Nephron (organoid): Measurements from ENCODE around the gene RAPGEFL1.

Experiments
- H3K27ac Mint-ChIP-seq, 3 experiments: 2 replicates each; pipeline ENCODE4 v1.8.0; 2020; ENCODE audit warnings: mixed read lengths in 3 of 3, mild to moderate bottlenecking in 2 of 3, moderate library complexity in 1 of 3
- H3K27me3 Mint-ChIP-seq: 2 replicates; pipeline ENCODE4 v1.8.0; 2021; ENCODE audit warnings: low read depth, mild to moderate bottlenecking, moderate library complexity, mixed read lengths
- H3K36me3 Mint-ChIP-seq: 2 replicates; pipeline ENCODE4 v1.8.0; 2020; ENCODE audit warnings: low read depth, mixed read lengths
- H3K4me1 Mint-ChIP-seq: 2 replicates; pipeline ENCODE4 v1.8.0; 2020; ENCODE audit warnings: mixed read lengths
- H3K4me3 Mint-ChIP-seq, 3 experiments: 2 replicates each; pipeline ENCODE4 v1.8.0; 2020; ENCODE audit warnings: mild to moderate bottlenecking in 3 of 3, mixed read lengths in 3 of 3, moderate library complexity in 2 of 3
- H3K9me3 Mint-ChIP-seq: 2 replicates; pipeline ENCODE4 v1.8.0; 2020; ENCODE audit warnings: mixed read lengths
- TF ChIP-seq, protein P1 (sequence below), 3 experiments: fragments of 200-600 bp; sonication (generic); IDR thresholded peaks; one replicate each; pipeline ENCODE4 v1.5.0; 2021; ENCODE audit warnings: antibody characterized with exemption in 3 of 3; ENCODE audit not compliant: unreplicated experiment in 3 of 3

The RAPGEFL1 gene

DNA sequence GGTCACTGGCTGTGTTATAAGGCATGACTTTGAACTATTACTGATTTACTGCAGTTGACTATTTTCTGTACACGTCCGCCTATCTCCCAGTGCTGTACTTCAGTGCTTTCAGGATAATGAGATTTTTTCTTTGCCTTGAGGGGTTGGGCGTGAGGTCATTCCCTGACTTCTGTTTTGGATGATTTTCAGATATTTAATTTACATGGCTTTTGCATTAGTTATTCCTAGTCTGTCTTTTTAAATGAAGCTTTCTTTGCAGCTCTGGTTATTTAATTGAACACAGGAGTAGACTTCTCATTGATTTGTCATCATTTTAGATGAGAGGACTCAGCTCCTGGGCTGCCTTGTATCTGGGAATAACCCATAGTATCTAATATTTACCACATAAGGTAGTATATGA is 65.5 kb downstream of the RAPGEFL1 start:
- no peaks in the 10 kb centered on the region for H3K9me3 Mint-ChIP-seq

GRCh38 chr17:40243761-40244160 is 66.5 kb downstream of the RAPGEFL1 start:
- no peak overlapping the region for H3K27ac Mint-ChIP-seq
- H3K9me3 Mint-ChIP-seq = no peaks in the 10 kb centered on the region
- H3K4me3 Mint-ChIP-seq = no peak overlapping the region

More for the DNA sequence above, 65.5 kb downstream of the RAPGEFL1 start:
- TF ChIP-seq, protein P1, sequence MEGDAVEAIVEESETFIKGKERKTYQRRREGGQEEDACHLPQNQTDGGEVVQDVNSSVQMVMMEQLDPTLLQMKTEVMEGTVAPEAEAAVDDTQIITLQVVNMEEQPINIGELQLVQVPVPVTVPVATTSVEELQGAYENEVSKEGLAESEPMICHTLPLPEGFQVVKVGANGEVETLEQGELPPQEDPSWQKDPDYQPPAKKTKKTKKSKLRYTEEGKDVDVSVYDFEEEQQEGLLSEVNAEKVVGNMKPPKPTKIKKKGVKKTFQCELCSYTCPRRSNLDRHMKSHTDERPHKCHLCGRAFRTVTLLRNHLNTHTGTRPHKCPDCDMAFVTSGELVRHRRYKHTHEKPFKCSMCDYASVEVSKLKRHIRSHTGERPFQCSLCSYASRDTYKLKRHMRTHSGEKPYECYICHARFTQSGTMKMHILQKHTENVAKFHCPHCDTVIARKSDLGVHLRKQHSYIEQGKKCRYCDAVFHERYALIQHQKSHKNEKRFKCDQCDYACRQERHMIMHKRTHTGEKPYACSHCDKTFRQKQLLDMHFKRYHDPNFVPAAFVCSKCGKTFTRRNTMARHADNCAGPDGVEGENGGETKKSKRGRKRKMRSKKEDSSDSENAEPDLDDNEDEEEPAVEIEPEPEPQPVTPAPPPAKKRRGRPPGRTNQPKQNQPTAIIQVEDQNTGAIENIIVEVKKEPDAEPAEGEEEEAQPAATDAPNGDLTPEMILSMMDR (IDR thresholded peaks at IDR 0.05; ENCODE audit: unreplicated experiment in 3 of 3) = no peak
- H3K4me3 Mint-ChIP-seq = no peak overlapping the region
- H3K4me1 Mint-ChIP-seq = peaks cover 12% of the 10 kb centered on the region
- H3K27ac Mint-ChIP-seq = no peak overlapping the region
- no peaks in the 10 kb centered on the region for H3K27me3 Mint-ChIP-seq
- H3K36me3 Mint-ChIP-seq = peaks cover 7% of the 10 kb centered on the region

GRCh38 chr17:40244255-40244654 is 67.0 kb downstream of the RAPGEFL1 start:
- H3K9me3 Mint-ChIP-seq = no peaks in the 10 kb centered on the region
- no peak overlapping the region for H3K27ac Mint-ChIP-seq
- TF ChIP-seq, protein P1 (IDR thresholded peaks at IDR 0.05; ENCODE audit: unreplicated experiment in 3 of 3) = no peak
- H3K36me3 Mint-ChIP-seq = peaks cover 7% of the 10 kb centered on the region
- H3K4me1 Mint-ChIP-seq = peaks cover 17% of the 10 kb centered on the region
- H3K4me3 Mint-ChIP-seq = no peak overlapping the region
- no peaks in the 10 kb centered on the region for H3K27me3 Mint-ChIP-seq

More at GRCh38 chr17:40243761-40244160, 66.5 kb downstream of the RAPGEFL1 start:
- Mint-ChIP-seq H3K4me1 (peaks cover 12% of the 10 kb centered on the region), H3K36me3 (peaks cover 7% of the 10 kb centered on the region), H3K27me3 (no peaks in the 10 kb centered on the region)
- TF ChIP-seq, protein P1 (IDR thresholded peaks at IDR 0.05; ENCODE audit: unreplicated experiment in 3 of 3) = no peak
